Heart right ventricle (tissue), 16 donors: ENCODE measurements around the gene KLK11. TPM values are rescaled to one million over a fixed set of nuclear protein-coding genes. Genes with fewer than 3 reads are reported as not detected.

Experiments
- ATAC-seq, 8 donors: fragments of 200-7000 bp; cut with Tn5 transposase; one replicate each; pipeline ENCODE4 v1.9.1; 2020; ENCODE audit warnings: mild to moderate bottlenecking in 8 of 8, moderate library complexity in 8 of 8, moderate number of reproducible peaks in 1 of 8
- DNase-seq, 2 donors: peaks; one replicate each; pipeline ENCODE4 v3.0.0-alpha.2; 2020
- H3K27ac ChIP-seq, 10 donors: fragments of 200-600 bp; sonication (generic) in 2 of 10; one replicate each; pipeline versions ENCODE4 v1.5.0 to v1.8.0; 2020 to 2022; ENCODE audit warnings: mild to moderate bottlenecking in 3 of 10
- H3K27me3 ChIP-seq, 7 donors: fragments of 200-600 bp; one replicate each; pipeline ENCODE4 v1.8.0; 2021 to 2022; ENCODE audit warnings: mild to moderate bottlenecking in 2 of 7
- H3K36me3 ChIP-seq, 9 donors: fragments of 200-600 bp; sonication (generic) in 1 of 9; one replicate each; pipeline versions ENCODE4 v1.5.0 to v1.8.0; 2020 to 2022; ENCODE audit warnings: mild to moderate bottlenecking in 2 of 9
- H3K4me1 ChIP-seq, 9 donors: fragments of 200-600 bp; sonication (generic) in 1 of 9; one replicate each; pipeline versions ENCODE4 v1.5.0 to v1.8.0; 2020 to 2022; ENCODE audit warnings: mild to moderate bottlenecking in 4 of 9
- H3K4me3 ChIP-seq, 10 donors: fragments of 200-600 bp; sonication (generic) in 2 of 10; one replicate each; pipeline versions ENCODE4 v1.5.0 to v1.8.0; 2020 to 2022; ENCODE audit warnings: mild to moderate bottlenecking in 7 of 10, moderate library complexity in 2 of 10
- H3K9me3 ChIP-seq, 11 donors: fragments of 200-600 bp in 10 of 11; sonication (generic) in 2 of 11; one replicate each; pipeline versions ENCODE4 v1.5.0 to v1.8.0; 2013 to 2022; ENCODE audit warnings: mild to moderate bottlenecking in 2 of 11, control low read depth in 1 of 11, moderate library complexity in 1 of 11
- CTCF ChIP-seq, 9 donors: fragments of 200-600 bp; sonication (generic) in 2 of 9; IDR thresholded peaks; one replicate each; pipeline versions ENCODE4 v1.5.0 to v1.8.0; 2021 to 2022; ENCODE audit warnings: antibody characterized with exemption in 9 of 9, mild to moderate bottlenecking in 5 of 9, moderate library complexity in 1 of 9
- WGBS, 2 donors: extraction: QIAGEN DNeasy Blood & Tissue Kit; methylation state at CpG; one replicate each; pipeline ENCODE4 v1.1.7; 2013; ENCODE audit warnings: inconsistent platforms in 1 of 2; 5-methylcytosine and 5-hydroxymethylcytosine counted together
- intact Hi-C, 10 donors: fragments of 100-400 bp; cut with DNase I; formaldehyde crosslinking; loops; one replicate each; pipeline versions ENCODE4 v1.11.1 to v1.14.2; 2022
- polyA plus RNA-seq, 2 donors: library from polyadenylated mRNA; stranded (reverse); fragments of 200-250 nt; gene quantifications; one replicate each; pipeline ENCODE4 v1.2.3, GENCODE V29; 2013
- total RNA-seq, 10 donors: library from RNA; stranded (reverse); fragmentation: NEBNext Ultra II Directional in 3 of 10; extraction: Animal tissue kit (Norgen Biotek cat#: 25700) in 3 of 10; gene quantifications; one replicate each; pipeline versions ENCODE4 v1.2.1 to v1.2.4, GENCODE V29; 2021 to 2023
- donor health status: Arrhythmogenic right ventricular cardiomyopathy.
- donor health status: ischemic (EF 13 %, LVEDD 7.1; RV severe dilation, severe dysfunction).
- donor health status: healthy with polysubstance abuse.
- donor health status: DM: no; HTN: yes; CAD: no.
- donor health status: DM: no; HTN: no; CAD: no.
- donor health status: ischemic (EF 25% LVEDD 6.9; RV normal size, moderate dysfunction).
- donor health status: ischemic (EF 25% LVEDD 5.7; RV mildly dilated, moderate dysfunction).
- donor health status: healthy.
- donor health status: DM: yes; HTN: yes; CAD: no.
- donor health status: Ischemic cardiomyopathy.
- donor health status: ischemic (EF 35%, LVEDD 5.7; RV mildly dilated, moderate dysfunction).
- donor health status: nonischemic (EF 11% LVEDD 7.7; RV severe dilation, severe dysfunction).
- donor health status: DM: yes; HTN: yes; CAD: no.
- donor health status: PGD.
- donor health status: ischemic (EF 29% LVEDD 5.4; RV normal size, mild dysfunction).
- donor health status: nonischemic (EF 23%, LVEDD 6.1; RV moderate dilation, normal function).

Gene KLK11
- total and polyA plus RNA-seq, 12 donors = 0.27 to 0.59 (median 0.43) TPM; not detected in 6

- no peak for TF ChIP-seq CTCF (IDR thresholded peaks at IDR 0.05)
- DNase-seq = no peak
- H3K27me3 ChIP-seq = peaks cover 16 to 78% (median 59%) of the 10 kb centered on the region in 7 donors
These were observed 3.9 kb downstream of the KLK11 start for GRCh38 chr19:51022526-51022925.

GRCh38 chr19:51020988-51021651, 5.3 kb downstream of the KLK11 start:
- WGBS, 2 donors = 36 to 37% methylated on average over 7 of the region's 7 CpGs
- intact Hi-C loops = loop anchor here (1.0 to 10.0 kb wide), 8 partner anchors 74 to 154 kb away; no protein-coding TSS in a partner anchor
- Histone ChIP-seq H3K27me3 (peaks cover 23 to 80% (median 67%) of the 10 kb centered on the region in 7 donors), H3K36me3 (no peaks in the 10 kb centered on the region), H3K4me1 (peaks cover 0 to 40% (median 32%) of the 10 kb centered on the region in 9 donors), H3K27ac (peak overlapping the region in 1 of 10 donors; percentile 14), H3K4me3 (no peak overlapping the region), H3K9me3 (no peaks in the 10 kb centered on the region)
- TF ChIP-seq CTCF (IDR thresholded peaks at IDR 0.05) = peak; percentile 44 to 80 (median 71)
- peak in 1 of 2 donors; percentile 13 for DNase-seq
- peak in 7 of 8 donors; percentile 16 to 59 (median 46) for ATAC-seq

More at GRCh38 chr19:51022526-51022925, 3.9 kb downstream of the KLK11 start:
- Histone ChIP-seq H3K36me3 (no peaks in the 10 kb centered on the region), H3K4me1 (peaks cover 0 to 37% (median 24%) of the 10 kb centered on the region in 9 donors), H3K9me3 (no peaks in the 10 kb centered on the region), H3K4me3 (no peak overlapping the region), H3K27ac (no peak overlapping the region)
- 61 to 65% methylated on average over 14 of the region's 14 CpGs for WGBS, 2 donors
- ATAC-seq = no peak
- intact Hi-C loops = loop anchor here in 7 of 10 donors (1.0 to 10.0 kb wide), 6 partner anchors 73 to 152 kb away; no protein-coding TSS in a partner anchor

GRCh38 chr19:51019544-51019925, 6.9 kb downstream of the KLK11 start, which contains the start of gene KLK10:
KLK10 (minus strand) TSS chr19:51019709; CDS start chr19:51019130, 579 bp downstream.
- Histone ChIP-seq H3K27me3 (peaks cover 23 to 80% (median 68%) of the 10 kb centered on the region in 7 donors), H3K27ac (no peak within 1 kb of the TSS), H3K4me1 (peaks cover 0 to 37% (median 28%) of the 10 kb centered on the region in 9 donors), H3K9me3 (no peaks in the 10 kb centered on the region), H3K4me3 (peak within 1 kb of the TSS; percentile 8 to 60 (median 41)), H3K36me3 (no peaks in the 10 kb centered on the region)
- ATAC-seq (peak in 1 of 8 donors; percentile 9), DNase-seq (no peak)
- intact Hi-C loops = loop anchor here in 3 of 10 donors (5.0 to 10.0 kb wide), 2 partner anchors 85 to 153 kb away; no protein-coding TSS in a partner anchor
- no peak for TF ChIP-seq CTCF (IDR thresholded peaks at IDR 0.05)
- 2 to 5% methylated on average over 13 to 14 of the region's 14 CpGs for WGBS, 2 donors

- TF ChIP-seq CTCF (IDR thresholded peaks at IDR 0.05) = no peak
- intact Hi-C loops = loop anchor here in 3 of 10 donors (5.0 to 10.0 kb wide), 2 partner anchors 84 to 153 kb away; no protein-coding TSS in a partner anchor
- Histone ChIP-seq H3K9me3 (no peaks in the 10 kb centered on the region), H3K27me3 (peaks cover 23 to 80% (median 68%) of the 10 kb centered on the region in 7 donors), H3K27ac (no peak overlapping the region), H3K4me3 (peak overlapping the region; percentile 8 to 60 (median 41)), H3K4me1 (peaks cover 0 to 37% (median 28%) of the 10 kb centered on the region in 9 donors), H3K36me3 (no peaks in the 10 kb centered on the region)
- DNase-seq (peak in 1 of 2 donors; percentile 39), ATAC-seq (peak in 4 of 8 donors; percentile 20 to 54 (median 32))
- WGBS, 2 donors = 1 to 2% methylated on average over 54 to 68 of the region's 68 CpGs
These were observed 7.5 kb downstream of the KLK11 start for GRCh38 chr19:51018745-51019543.
